T-cell (primary cell): ENCODE results near the gene RMND5A. TPM values are rescaled to one million over a fixed set of nuclear protein-coding genes. Genes with fewer than 3 reads are reported as not detected.

ENCODE experiments used
- ATAC-seq, 4 experiments: fragments of 200-7000 bp in 3 of 4; fragments of 150-1000 bp in 1 of 4; cut with Tn5 transposase; replicated peaks in 1 of 4; 1 replicate in 3 of 4; 2 replicates in 1 of 4; pipeline ENCODE4 v1.10.0; 2021; ENCODE audit warnings: moderate library complexity in 3 of 4, mild to moderate bottlenecking in 2 of 4, moderate number of reproducible peaks in 1 of 4
- CTCF ChIA-PET, 2 donors: fragments of 300-600 bp; sonication (Branson Sonifier 250); formaldehyde crosslinking; loops; one replicate each; lab custom pipeline; 2022; ENCODE audit warnings: antibody characterized with exemption in 2 of 2; lab: Charles Lee
- POLR2A ChIA-PET, 2 donors: fragments of 300-600 bp; sonication (Branson Sonifier 250); formaldehyde crosslinking; loops; one replicate each; lab custom pipeline; 2022; ENCODE audit warnings: antibody characterized with exemption in 2 of 2; lab: Charles Lee
- DNase-seq, 35 experiments: peaks; one replicate each; pipeline versions ENCODE4 v3.0.0 to v3.0.0-alpha.2; 2013 to 2023
- H3K27ac ChIP-seq: one replicate; pipeline ENCODE4 v1.5.1; 2013; ENCODE audit warnings: low read length
- H3K27me3 ChIP-seq, 2 experiments: replicated peaks in 1 of 2; 1 replicate in 1 of 2; 2 replicates in 1 of 2; pipeline versions ENCODE4 v1.6.1 to v1.7.0; 2013; ENCODE audit warnings: low read length in 1 of 2, mixed read lengths in 1 of 2; ENCODE audit not compliant: control insufficient read depth in 2 of 2, insufficient read depth in 2 of 2; ENCODE audit errors: extremely low read depth in 1 of 2
- H3K36me3 ChIP-seq, 2 donors: 1 replicate in 1 of 2; 2 replicates in 1 of 2; pipeline versions ENCODE4 v1.6.1 to v1.7.0; 2013; ENCODE audit warnings: low read length in 1 of 2; ENCODE audit not compliant: control insufficient read depth in 2 of 2, insufficient read depth in 1 of 2; ENCODE audit errors: extremely low read depth in 1 of 2
- H3K4me1 ChIP-seq, 2 experiments: 1 replicate in 1 of 2; 2 replicates in 1 of 2; pipeline versions ENCODE4 v1.6.1 to v1.7.0; 2013; ENCODE audit warnings: low read length in 2 of 2, mixed read lengths in 1 of 2; ENCODE audit not compliant: insufficient read depth in 2 of 2, control insufficient read depth in 1 of 2; ENCODE audit errors: extremely low read depth in 1 of 2
- H3K4me3 ChIP-seq, 2 donors: 1 replicate in 1 of 2; 2 replicates in 1 of 2; pipeline versions ENCODE4 v1.5.1 to v1.7.0; 2013; ENCODE audit warnings: mild to moderate bottlenecking in 2 of 2, low read length in 1 of 2, moderate library complexity in 1 of 2; ENCODE audit not compliant: control insufficient read depth in 1 of 2; ENCODE audit errors: extremely low read depth in 1 of 2
- H3K9me3 ChIP-seq: 2 replicates; pipeline ENCODE4 v1.7.0; 2013
- H3K27ac Mint-ChIP-seq, 2 donors: one replicate each; pipeline ENCODE4 v1.8.0; 2020 to 2021; ENCODE audit warnings: mild to moderate bottlenecking in 2 of 2, mixed read lengths in 2 of 2
- H3K27me3 Mint-ChIP-seq, 2 donors: one replicate each; pipeline ENCODE4 v1.8.0; 2021 to 2022; ENCODE audit warnings: mixed read lengths in 2 of 2
- H3K36me3 Mint-ChIP-seq: one replicate; pipeline ENCODE4 v1.8.0; 2021; ENCODE audit warnings: mixed read lengths
- H3K4me1 Mint-ChIP-seq, 3 donors: one replicate each; pipeline ENCODE4 v1.8.0; 2020 to 2022; ENCODE audit warnings: mixed read lengths in 3 of 3, mild to moderate bottlenecking in 1 of 3
- H3K4me3 Mint-ChIP-seq, 3 donors: one replicate each; pipeline ENCODE4 v1.8.0; 2020 to 2022; ENCODE audit warnings: mild to moderate bottlenecking in 3 of 3, mixed read lengths in 3 of 3, moderate library complexity in 3 of 3
- H3K9me3 Mint-ChIP-seq, 3 donors: one replicate each; pipeline ENCODE4 v1.8.0; 2020 to 2022; ENCODE audit warnings: mixed read lengths in 3 of 3
- WGBS: methylation state at CpG from one replicate; pipeline ENCODE4 v1.1.5; 2013; ENCODE audit warnings: missing lambda C conversion rate; ENCODE audit not compliant: insufficient coverage; 5-methylcytosine and 5-hydroxymethylcytosine counted together
- total RNA-seq, 35 experiments: library from RNA in 6 of 35; stranded (reverse) in 6 of 35; fragments of 120-200 nt in 1 of 35; gene quantifications; one replicate each; pipeline versions ENCODE4 v1.2.1 to v1.2.4 and lab custom pipeline; 2013 to 2026

RMND5A gene
- total RNA-seq, 5 donors from 2014 or later (not counting 1 experiment from before 2014, with no cell fraction given), result 27.0 to 37.3 (median 31.7) TPM

DNA sequence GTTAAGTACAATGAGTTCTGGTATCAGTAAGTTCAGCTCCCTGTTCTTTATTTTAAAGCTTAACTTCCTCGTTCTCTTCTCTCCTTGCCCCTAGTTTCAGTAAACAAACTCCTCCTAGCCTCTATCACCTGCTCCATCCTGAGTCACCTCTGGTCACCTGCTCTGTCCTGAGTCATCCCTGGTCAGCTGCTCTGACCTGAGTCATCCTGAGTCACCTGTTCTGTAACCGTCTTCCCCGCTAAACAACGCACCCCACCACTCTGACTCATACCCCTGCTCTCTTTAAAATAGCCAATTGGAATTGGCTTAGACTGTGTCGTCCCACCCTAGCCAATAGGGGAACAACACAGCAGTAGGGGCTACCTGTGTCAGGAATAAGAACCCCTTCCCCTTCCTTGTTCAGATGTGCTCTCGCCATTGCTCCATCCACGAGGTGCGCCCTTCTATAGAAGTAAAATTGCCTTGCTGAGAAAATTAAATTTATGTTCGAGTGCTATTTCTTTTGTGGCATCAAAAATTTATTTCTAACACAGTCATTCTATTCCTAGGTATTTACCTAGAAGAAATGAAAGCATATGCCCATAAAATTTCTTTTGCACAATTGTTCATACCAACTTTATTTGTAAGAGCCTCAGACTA is 24.9 kb upstream of the RMND5A start:
- H3K9me3 ChIP-seq, result peaks cover 6% of the 10 kb centered on the region
- Mint-ChIP-seq H3K27me3 (peaks cover 0 to 8% of the 10 kb centered on the region in 2 donors), H3K4me1 (peaks cover 9 to 10% (median 10%) of the 10 kb centered on the region in 3 donors), H3K36me3 (peaks cover 9% of the 10 kb centered on the region), H3K9me3 (peaks cover 8 to 25% (median 22%) of the 10 kb centered on the region in 3 donors), H3K27ac (no peak overlapping the region), H3K4me3 (no peak overlapping the region)
- ChIA-PET POLR2A (no interaction called here), CTCF (interaction anchor here in 1 of 2 donors (0.5 kb wide), 1 partner anchor 1497 kb away, joined by 6 read pairs; no protein-coding TSS in a partner anchor)
- H3K27me3 ChIP-seq, result peaks cover 0 to 3% of the 10 kb centered on the region in 2 experiments
- 100% methylated on average over 1 of the region's 9 CpGs for WGBS
- no peak overlapping the region for H3K27ac ChIP-seq
- H3K4me1 ChIP-seq, result no peaks in the 10 kb centered on the region
- H3K36me3 ChIP-seq, result no peaks in the 10 kb centered on the region
- ATAC-seq, result no peak
- H3K4me3 ChIP-seq, result no peak overlapping the region
- DNase-seq, result no peak

GRCh38 chr2:86697551-86698104 is 22.5 kb upstream of the RMND5A start:
- ChIA-PET CTCF (no interaction called here), POLR2A (no interaction called here)
- H3K27ac ChIP-seq, result no peak overlapping the region
- no peak overlapping the region for H3K4me3 Mint-ChIP-seq
- no peak overlapping the region for H3K4me3 ChIP-seq
- peak overlapping the region in 1 of 2 donors; percentile 5 for H3K27ac Mint-ChIP-seq
- peaks cover 0 to 1% of the 10 kb centered on the region in 2 experiments for H3K27me3 ChIP-seq
- peaks cover 0 to 2% of the 10 kb centered on the region in 2 donors for H3K27me3 Mint-ChIP-seq
- no peaks in the 10 kb centered on the region for H3K36me3 ChIP-seq
- peaks cover 9 to 10% (median 10%) of the 10 kb centered on the region in 3 donors for H3K4me1 Mint-ChIP-seq
- DNase-seq (no peak), ATAC-seq (no peak)
- no peaks in the 10 kb centered on the region for H3K4me1 ChIP-seq
- peaks cover 8 to 25% (median 22%) of the 10 kb centered on the region in 3 donors for H3K9me3 Mint-ChIP-seq
- peaks cover 6% of the 10 kb centered on the region for H3K9me3 ChIP-seq
- H3K36me3 Mint-ChIP-seq, result peaks cover 9% of the 10 kb centered on the region

DNA sequence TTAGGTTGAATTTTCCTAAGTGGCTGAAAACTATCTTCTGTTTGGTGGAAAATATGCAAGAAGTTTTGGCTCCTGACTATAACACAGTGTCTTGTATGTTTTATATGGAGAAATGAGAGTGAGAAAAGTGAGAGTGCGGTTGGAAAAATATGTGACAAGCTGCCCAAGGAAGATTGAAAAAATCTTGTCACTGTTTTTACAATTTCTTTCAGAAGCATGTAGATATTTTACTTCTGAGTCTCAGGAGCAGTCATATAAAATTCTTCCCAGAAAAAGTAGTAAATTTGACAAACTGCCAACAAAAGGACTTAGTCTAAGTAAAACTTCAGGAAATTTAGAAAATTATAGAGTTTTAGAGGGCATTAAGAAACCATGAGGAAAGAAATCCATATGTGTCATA is 19.4 kb upstream of the RMND5A start:
- Histone ChIP-seq H3K4me3 (no peak overlapping the region), H3K9me3 (peaks cover 3% of the 10 kb centered on the region), H3K27me3 (no peaks in the 10 kb centered on the region), H3K36me3 (no peaks in the 10 kb centered on the region), H3K4me1 (no peaks in the 10 kb centered on the region), H3K27ac (no peak overlapping the region)
- WGBS, result no CpG with 5 or more reads among the region's 1 CpG
- Mint-ChIP-seq H3K27me3 (no peaks in the 10 kb centered on the region), H3K27ac (no peak overlapping the region), H3K4me3 (no peak overlapping the region), H3K4me1 (peaks cover 9 to 10% (median 10%) of the 10 kb centered on the region in 3 donors), H3K9me3 (peaks cover under 1 to 2% (median 2%) of the 10 kb centered on the region in 3 donors), H3K36me3 (peaks cover 1% of the 10 kb centered on the region)
- ChIA-PET CTCF (no interaction called here), POLR2A (no interaction called here)
- no peak for DNase-seq
- ATAC-seq, result no peak

GRCh38 chr2:86703704-86704361 is 16.3 kb upstream of the RMND5A start:
- Mint-ChIP-seq H3K27me3 (no peaks in the 10 kb centered on the region), H3K9me3 (peaks cover 0 to 5% (median 0%) of the 10 kb centered on the region in 3 donors), H3K27ac (no peak overlapping the region), H3K4me3 (no peak overlapping the region), H3K4me1 (no peaks in the 10 kb centered on the region), H3K36me3 (no peaks in the 10 kb centered on the region)
- 89% methylated on average over 4 of the region's 14 CpGs for WGBS
- H3K4me1 ChIP-seq, result no peaks in the 10 kb centered on the region
- ATAC-seq, result no peak
- no peaks in the 10 kb centered on the region for H3K36me3 ChIP-seq
- H3K9me3 ChIP-seq, result no peaks in the 10 kb centered on the region
- ChIA-PET CTCF (no interaction called here), POLR2A (no interaction called here)
- H3K4me3 ChIP-seq, result no peak overlapping the region
- no peak overlapping the region for H3K27ac ChIP-seq
- no peak for DNase-seq
- H3K27me3 ChIP-seq, result no peaks in the 10 kb centered on the region

GRCh38 chr2:86704459-86704971 is 15.6 kb upstream of the RMND5A start:
- no peaks in the 10 kb centered on the region for H3K4me1 ChIP-seq
- CTCF ChIA-PET, result no interaction called here
- no peaks in the 10 kb centered on the region for H3K27me3 ChIP-seq
- H3K27me3 Mint-ChIP-seq, result no peaks in the 10 kb centered on the region
- POLR2A ChIA-PET, result no interaction called here
- ATAC-seq, result no peak
- no peak for DNase-seq
- no peaks in the 10 kb centered on the region for H3K4me1 Mint-ChIP-seq
- H3K27ac ChIP-seq, result no peak overlapping the region
- no peak overlapping the region for H3K27ac Mint-ChIP-seq
- H3K4me3 ChIP-seq, result no peak overlapping the region
- 80% methylated on average over 2 of the region's 4 CpGs for WGBS
- no peak overlapping the region for H3K4me3 Mint-ChIP-seq
- no peaks in the 10 kb centered on the region for H3K9me3 ChIP-seq
- peaks cover 0 to 5% (median 0%) of the 10 kb centered on the region in 3 donors for H3K9me3 Mint-ChIP-seq
- no peaks in the 10 kb centered on the region for H3K36me3 ChIP-seq
- no peaks in the 10 kb centered on the region for H3K36me3 Mint-ChIP-seq

- POLR2A ChIA-PET, result no interaction called here
Observed at GRCh38 chr2:86706220-86706619, 13.9 kb upstream of the RMND5A start.

More at GRCh38 chr2:86706220-86706619, 13.9 kb upstream of the RMND5A start:
- no peaks in the 10 kb centered on the region for H3K4me1 ChIP-seq
- no peak for DNase-seq
- Mint-ChIP-seq H3K27me3 (no peaks in the 10 kb centered on the region), H3K4me3 (no peak overlapping the region), H3K27ac (no peak overlapping the region), H3K9me3 (peaks cover 0 to 7% (median 0%) of the 10 kb centered on the region in 3 donors), H3K36me3 (peaks cover 3% of the 10 kb centered on the region), H3K4me1 (no peaks in the 10 kb centered on the region)
- CTCF ChIA-PET, result no interaction called here
- H3K4me3 ChIP-seq, result no peak overlapping the region
- no peak for ATAC-seq
- WGBS, result 96% methylated on average over 3 of the region's 6 CpGs
- H3K27ac ChIP-seq, result no peak overlapping the region
- no peaks in the 10 kb centered on the region for H3K27me3 ChIP-seq
- no peaks in the 10 kb centered on the region for H3K36me3 ChIP-seq
- no peaks in the 10 kb centered on the region for H3K9me3 ChIP-seq
